Stimulated activated CD4-positive, alpha-beta T cell treated with anti-CD3 and anti-CD28 coated beads, Interleukin-15, amount 100 ng/mL, for 24 hours (primary cell): ENCODE results near the gene ZNF598.

Experiments used
- DNase-seq: peaks from one replicate; pipeline ENCODE4 v3.0.0-alpha.2; 2020

ZNF598 gene

GRCh38 chr16:1990101-1990350, 19.6 kb downstream of the ZNF598 start:
- no peak for DNase-seq

GRCh38 chr16:1989209-1990100, 20.2 kb downstream of the ZNF598 start, which contains the start of gene SYNGR3:
SYNGR3 (plus strand) TSS chr16:1989970; CDS start chr16:1990103, 133 bp downstream.
- DNase-seq = no peak

- no peak for DNase-seq
Observed at GRCh38 chr16:1987198-1987597, 22.4 kb downstream of the ZNF598 start.

GRCh38 chr16:1985466-1986150, 24.0 kb downstream of the ZNF598 start:
- DNase-seq = no peak

- DNase-seq = no peak
Observed at GRCh38 chr16:1984347-1985225, 25.0 kb downstream of the ZNF598 start.

- DNase-seq = peak; percentile 88
Observed at GRCh38 chr16:1983544-1984346, 25.9 kb downstream of the ZNF598 start, which contains the start of gene GFER. GFER (plus strand) TSS chr16:1984193; CDS start chr16:1984219, 26 bp downstream.

- DNase-seq = no peak
Observed at GRCh38 chr16:1982991-1983543, 26.6 kb downstream of the ZNF598 start.

- DNase-seq = no peak
Observed at GRCh38 chr16:1982013-1982433, 27.6 kb downstream of the ZNF598 start.

GRCh38 chr16:1981398-1981836, 28.2 kb downstream of the ZNF598 start, which contains the start of gene NOXO1:
NOXO1 (minus strand) TSS chr16:1981469; CDS start chr16:1981179, 290 bp downstream.
- no peak for DNase-seq

GRCh38 chr16:1980770-1981087, 28.9 kb downstream of the ZNF598 start:
- DNase-seq = no peak

GRCh38 chr16:1980030-1980769, 29.4 kb downstream of the ZNF598 start:
- DNase-seq = peak; percentile 48

GRCh38 chr16:1979271-1980029, 30.2 kb downstream of the ZNF598 start:
- DNase-seq = peak; percentile 65

- DNase-seq = no peak
Observed at GRCh38 chr16:1978476-1979120, 31.0 kb downstream of the ZNF598 start.

GRCh38 chr16:1977875-1978268, 31.7 kb downstream of the ZNF598 start:
- DNase-seq = no peak

- DNase-seq = no peak
Observed at GRCh38 chr16:1976951-1977874, 32.4 kb downstream of the ZNF598 start.

- no peak for DNase-seq
Observed at GRCh38 chr16:1976216-1976520, 33.5 kb downstream of the ZNF598 start.

- no peak for DNase-seq
Observed at GRCh38 chr16:1975432-1976215, 34.0 kb downstream of the ZNF598 start.
